NT2/D1 (cell line): ENCODE data around the gene KRTAP9-4.

Experiments
- DNase-seq: peaks from one replicate; pipeline ENCODE4 v3.0.0-alpha.2; 2011; ENCODE audit warnings: low read depth, low spot score
- H3K27me3 ChIP-seq: 2 replicates; pipeline ENCODE4 v1.6.0; 2011; ENCODE audit warnings: mild to moderate bottlenecking; ENCODE audit not compliant: insufficient read length, insufficient read depth
- H3K36me3 ChIP-seq: 2 replicates; pipeline ENCODE4 v1.6.1; 2011; ENCODE audit warnings: mild to moderate bottlenecking, low read length, mixed read lengths; ENCODE audit not compliant: insufficient read depth, insufficient read length
- H3K4me1 ChIP-seq: 2 replicates; pipeline ENCODE4 v1.5.1; 2011; ENCODE audit not compliant: insufficient read depth, insufficient read length
- H3K4me3 ChIP-seq: 2 replicates; pipeline ENCODE4 v1.5.1; 2011; ENCODE audit warnings: low read depth; ENCODE audit not compliant: insufficient read length
- H3K9ac ChIP-seq: 2 replicates; pipeline ENCODE4 v1.6.0; 2011; ENCODE audit warnings: low read depth; ENCODE audit not compliant: insufficient read length
- H3K9me3 ChIP-seq: 2 replicates; pipeline ENCODE4 v1.5.1; 2011; ENCODE audit warnings: mild to moderate bottlenecking, low read length; ENCODE audit not compliant: insufficient read depth
- SUZ12 ChIP-seq: IDR thresholded peaks from 2 replicates; pipeline ENCODE4 v1.6.1; 2011; ENCODE audit not compliant: insufficient read length, insufficient read depth; ENCODE audit errors: extremely low read depth
- YY1 ChIP-seq: IDR thresholded peaks from 2 replicates; pipeline ENCODE4 v1.6.1; 2011; ENCODE audit not compliant: insufficient read length, insufficient read depth
- ZNF274 ChIP-seq: IDR thresholded peaks from 2 replicates; pipeline ENCODE4 v1.6.1; 2011; ENCODE audit warnings: mild to moderate bottlenecking, low read depth, low read length

The KRTAP9-4 gene

GRCh38 chr17:41296846-41297245 lies 47.4 kb downstream of the KRTAP9-4 start:
- no peak for DNase-seq
- Histone ChIP-seq H3K36me3 (no peaks in the 10 kb centered on the region), H3K9ac (no peak overlapping the region), H3K4me1 (no peaks in the 10 kb centered on the region), H3K9me3 (no peaks in the 10 kb centered on the region), H3K4me3 (no peak overlapping the region), H3K27me3 (no peaks in the 10 kb centered on the region)
- TF ChIP-seq YY1 (no peak), SUZ12 (no peak), ZNF274 (no peak)

- Histone ChIP-seq H3K9me3 (no peaks in the 10 kb centered on the region), H3K36me3 (no peaks in the 10 kb centered on the region), H3K4me1 (no peaks in the 10 kb centered on the region), H3K9ac (no peak overlapping the region), H3K4me3 (no peak overlapping the region), H3K27me3 (no peaks in the 10 kb centered on the region)
- DNase-seq = no peak
- TF ChIP-seq ZNF274 = no peak
- TF ChIP-seq YY1 = no peak
Observed at GRCh38 chr17:41298458-41299135, 49.1 kb downstream of the KRTAP9-4 start.
